Thoracic aorta (tissue), 2 donors: ENCODE measurements around the gene SFR1. TPM values are rescaled to one million over a fixed set of nuclear protein-coding genes. Genes with fewer than 3 reads are reported as not detected.

Source experiments
- ATAC-seq: fragments of 150-250 bp; one replicate; pipeline ENCODE4 v1.8.0; 2017; ENCODE audit warnings: low read depth; ENCODE audit not compliant: insufficient number of reproducible peaks, low FRiP score
- DNase-seq: peaks from one replicate; pipeline ENCODE4 v3.0.0-alpha.2; 2020; ENCODE audit warnings: low spot score
- H3K27ac ChIP-seq, 2 donors: fragments of 200-600 bp; sonication (generic); 1 replicate in 1 of 2; 2 replicates in 1 of 2; pipeline ENCODE4 v1.5.1; 2016; ENCODE audit warnings: mild to moderate bottlenecking in 2 of 2, moderate library complexity in 2 of 2
- H3K27me3 ChIP-seq: fragments of 200-600 bp; sonication (generic); replicated peaks from 2 replicates; pipeline ENCODE4 v1.6.0; 2016; ENCODE audit warnings: mild to moderate bottlenecking; ENCODE audit not compliant: insufficient read depth
- H3K36me3 ChIP-seq: fragments of 200-600 bp; sonication (generic); one replicate; pipeline ENCODE4 v1.5.1; 2016
- H3K4me1 ChIP-seq, 2 donors: fragments of 200-600 bp; sonication (generic); 1 replicate in 1 of 2; 2 replicates in 1 of 2; pipeline versions ENCODE4 v1.5.1 to v1.6.0; 2016; ENCODE audit warnings: low read depth in 2 of 2, mild to moderate bottlenecking in 1 of 2; ENCODE audit not compliant: control insufficient read depth in 1 of 2
- H3K4me3 ChIP-seq: fragments of 200-600 bp; sonication (generic); 2 replicates; pipeline ENCODE4 v1.5.1; 2016; ENCODE audit warnings: mild to moderate bottlenecking
- H3K9me3 ChIP-seq: fragments of 200-600 bp; sonication (generic); 2 replicates; pipeline ENCODE4 v1.5.1; 2016
- CTCF ChIP-seq: fragments of 200-600 bp; sonication (generic); IDR thresholded peaks from one replicate; pipeline ENCODE4 v1.5.1; 2019; ENCODE audit warnings: antibody characterized with exemption
- total RNA-seq, 2 donors: library from RNA; depleted of rRNA; stranded (reverse); fragments of >200 nt; gene quantifications; one replicate each; pipeline versions ENCODE4 v1.1.0 to v1.2.3, GENCODE V29; 2016

SFR1 gene
- total RNA-seq, 2 donors from 2014 or later, result 4.9 to 7.4 TPM

GRCh38 chr10:104088239-104088638 is 33.7 kb upstream of the SFR1 start:
- DNase-seq (no peak), ATAC-seq (no peak)
- H3K36me3 ChIP-seq, result no peaks in the 10 kb centered on the region
- H3K4me3 ChIP-seq, result no peak overlapping the region
- no peak overlapping the region for H3K27ac ChIP-seq
- H3K4me1 ChIP-seq, result no peaks in the 10 kb centered on the region
- H3K9me3 ChIP-seq, result no peaks in the 10 kb centered on the region
- no peak for TF ChIP-seq CTCF
- H3K27me3 ChIP-seq, result no peaks in the 10 kb centered on the region

GRCh38 chr10:104089621-104090020 is 32.4 kb upstream of the SFR1 start:
- no peak overlapping the region for H3K27ac ChIP-seq
- no peaks in the 10 kb centered on the region for H3K36me3 ChIP-seq
- no peak overlapping the region for H3K4me3 ChIP-seq
- TF ChIP-seq CTCF, result no peak
- ATAC-seq (no peak), DNase-seq (no peak)
- H3K9me3 ChIP-seq, result no peaks in the 10 kb centered on the region
- no peaks in the 10 kb centered on the region for H3K27me3 ChIP-seq
- no peaks in the 10 kb centered on the region for H3K4me1 ChIP-seq

GRCh38 chr10:104090611-104091010 is 31.4 kb upstream of the SFR1 start:
- Histone ChIP-seq H3K27me3 (no peaks in the 10 kb centered on the region), H3K4me3 (no peak overlapping the region), H3K36me3 (no peaks in the 10 kb centered on the region), H3K27ac (no peak overlapping the region), H3K9me3 (no peaks in the 10 kb centered on the region), H3K4me1 (no peaks in the 10 kb centered on the region)
- no peak for DNase-seq
- ATAC-seq, result no peak
- TF ChIP-seq CTCF, result no peak

GRCh38 chr10:104092749-104093148 is 29.2 kb upstream of the SFR1 start:
- no peak for TF ChIP-seq CTCF
- DNase-seq (no peak), ATAC-seq (no peak)
- H3K9me3 ChIP-seq, result no peaks in the 10 kb centered on the region
- H3K36me3 ChIP-seq, result no peaks in the 10 kb centered on the region
- no peak overlapping the region for H3K4me3 ChIP-seq
- H3K27me3 ChIP-seq, result no peaks in the 10 kb centered on the region
- H3K4me1 ChIP-seq, result no peaks in the 10 kb centered on the region
- no peak overlapping the region for H3K27ac ChIP-seq

- peaks cover 2 to 18% of the 10 kb centered on the region in 2 donors for H3K4me1 ChIP-seq
- DNase-seq (no peak), ATAC-seq (no peak)
- H3K36me3 ChIP-seq, result no peaks in the 10 kb centered on the region
- no peaks in the 10 kb centered on the region for H3K9me3 ChIP-seq
- H3K27ac ChIP-seq, result no peak overlapping the region
- H3K4me3 ChIP-seq, result no peak overlapping the region
- no peak for TF ChIP-seq CTCF
- no peaks in the 10 kb centered on the region for H3K27me3 ChIP-seq
These were observed 25.3 kb upstream of the SFR1 start for GRCh38 chr10:104096692-104097091.
